ENCODE measurements around the gene CDC42SE1.
A peak's percentile ranks its signal among the peaks of the same experiment; 100 is the strongest.

CDC42SE1 gene

DNA sequence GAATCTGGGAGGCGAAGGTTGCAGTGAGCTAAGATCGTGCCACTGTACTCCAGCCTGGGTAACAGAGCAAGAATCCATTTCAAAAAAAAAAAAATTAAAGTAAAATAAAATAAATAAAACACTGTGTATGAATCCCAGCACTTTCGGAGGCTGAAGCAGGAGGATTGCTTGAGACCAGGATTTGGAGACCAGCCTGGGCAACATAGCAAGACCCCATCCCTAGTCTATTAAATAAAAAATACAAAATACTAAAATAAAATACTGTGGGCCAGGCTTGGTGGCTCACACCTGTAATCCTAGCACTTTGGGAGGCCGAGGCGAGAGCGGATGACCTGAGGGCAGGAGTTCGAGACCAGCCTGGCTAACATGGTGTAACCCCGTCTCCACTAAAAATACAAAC is 27.3 kb downstream of the CDC42SE1 start:
- TF ChIP-seq NFIC (IDR thresholded peaks at IDR 0.05) (no peak), RAD21 (IDR thresholded peaks at IDR 0.05; ENCODE audit: low read depth) (no peak), CREB1 (IDR thresholded peaks at IDR 0.05; ENCODE audit: low read depth) (no peak), YY1 (IDR thresholded peaks at IDR 0.05; ENCODE audit: low read depth) (no peak), EGR1 (IDR thresholded peaks at IDR 0.05) (no peak)
- TF ChIP-seq, protein P1, sequence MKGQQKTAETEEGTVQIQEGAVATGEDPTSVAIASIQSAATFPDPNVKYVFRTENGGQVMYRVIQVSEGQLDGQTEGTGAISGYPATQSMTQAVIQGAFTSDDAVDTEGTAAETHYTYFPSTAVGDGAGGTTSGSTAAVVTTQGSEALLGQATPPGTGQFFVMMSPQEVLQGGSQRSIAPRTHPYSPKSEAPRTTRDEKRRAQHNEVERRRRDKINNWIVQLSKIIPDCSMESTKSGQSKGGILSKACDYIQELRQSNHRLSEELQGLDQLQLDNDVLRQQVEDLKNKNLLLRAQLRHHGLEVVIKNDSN (IDR thresholded peaks at IDR 0.05) = no peak

DNA sequence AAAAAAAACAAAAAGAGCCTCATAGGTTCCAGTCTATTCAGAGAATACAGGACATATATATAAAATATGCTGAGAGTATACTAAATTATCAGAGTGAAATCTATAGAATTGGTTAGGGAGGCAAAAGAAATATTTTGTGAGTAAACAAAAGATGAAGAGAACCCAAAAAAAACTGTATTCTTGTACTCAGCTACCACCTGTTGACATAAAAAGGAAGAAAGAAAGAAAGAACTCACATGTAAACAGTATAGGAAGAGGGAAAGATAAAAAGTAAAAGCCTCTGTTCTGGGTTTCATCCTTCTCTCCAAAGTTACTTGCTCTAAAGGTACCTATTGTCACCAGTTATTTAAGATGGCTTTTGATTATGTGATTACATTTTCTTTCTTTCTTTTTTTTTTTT is 33.0 kb downstream of the CDC42SE1 start:
- TF ChIP-seq EP300 (IDR thresholded peaks at IDR 0.05; ENCODE audit: borderline replicate concordance) = no peak
- no peak for TF ChIP-seq ZBTB7A (IDR thresholded peaks at IDR 0.05; ENCODE audit: low read depth)
- no peak for TF ChIP-seq NFIC (IDR thresholded peaks at IDR 0.05)
- no peak for TF ChIP-seq TAF1 (IDR thresholded peaks at IDR 0.05; ENCODE audit: low read depth)
- TF ChIP-seq EGR1 (IDR thresholded peaks at IDR 0.05) = no peak
- no peak for TF ChIP-seq RAD21 (IDR thresholded peaks at IDR 0.05; ENCODE audit: low read depth)
- TF ChIP-seq FOXM1 (IDR thresholded peaks at IDR 0.05; ENCODE audit: borderline replicate concordance, low read depth) = no peak
- no peak for TF ChIP-seq TCF12 (IDR thresholded peaks at IDR 0.05; ENCODE audit: low read depth)
- no peak for TF ChIP-seq TEAD4 (IDR thresholded peaks at IDR 0.05)
- no peak for TF ChIP-seq YY1 (IDR thresholded peaks at IDR 0.05; ENCODE audit: low read depth)
- no peak for TF ChIP-seq CREB1 (IDR thresholded peaks at IDR 0.05; ENCODE audit: low read depth)
- TF ChIP-seq, protein P2, sequence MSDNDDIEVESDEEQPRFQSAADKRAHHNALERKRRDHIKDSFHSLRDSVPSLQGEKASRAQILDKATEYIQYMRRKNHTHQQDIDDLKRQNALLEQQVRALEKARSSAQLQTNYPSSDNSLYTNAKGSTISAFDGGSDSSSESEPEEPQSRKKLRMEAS (IDR thresholded peaks at IDR 0.05) = no peak
- TF ChIP-seq, protein P1 (IDR thresholded peaks at IDR 0.05) = no peak
- TF ChIP-seq CEBPB (IDR thresholded peaks at IDR 0.05) = no peak
- TF ChIP-seq, protein P3, sequence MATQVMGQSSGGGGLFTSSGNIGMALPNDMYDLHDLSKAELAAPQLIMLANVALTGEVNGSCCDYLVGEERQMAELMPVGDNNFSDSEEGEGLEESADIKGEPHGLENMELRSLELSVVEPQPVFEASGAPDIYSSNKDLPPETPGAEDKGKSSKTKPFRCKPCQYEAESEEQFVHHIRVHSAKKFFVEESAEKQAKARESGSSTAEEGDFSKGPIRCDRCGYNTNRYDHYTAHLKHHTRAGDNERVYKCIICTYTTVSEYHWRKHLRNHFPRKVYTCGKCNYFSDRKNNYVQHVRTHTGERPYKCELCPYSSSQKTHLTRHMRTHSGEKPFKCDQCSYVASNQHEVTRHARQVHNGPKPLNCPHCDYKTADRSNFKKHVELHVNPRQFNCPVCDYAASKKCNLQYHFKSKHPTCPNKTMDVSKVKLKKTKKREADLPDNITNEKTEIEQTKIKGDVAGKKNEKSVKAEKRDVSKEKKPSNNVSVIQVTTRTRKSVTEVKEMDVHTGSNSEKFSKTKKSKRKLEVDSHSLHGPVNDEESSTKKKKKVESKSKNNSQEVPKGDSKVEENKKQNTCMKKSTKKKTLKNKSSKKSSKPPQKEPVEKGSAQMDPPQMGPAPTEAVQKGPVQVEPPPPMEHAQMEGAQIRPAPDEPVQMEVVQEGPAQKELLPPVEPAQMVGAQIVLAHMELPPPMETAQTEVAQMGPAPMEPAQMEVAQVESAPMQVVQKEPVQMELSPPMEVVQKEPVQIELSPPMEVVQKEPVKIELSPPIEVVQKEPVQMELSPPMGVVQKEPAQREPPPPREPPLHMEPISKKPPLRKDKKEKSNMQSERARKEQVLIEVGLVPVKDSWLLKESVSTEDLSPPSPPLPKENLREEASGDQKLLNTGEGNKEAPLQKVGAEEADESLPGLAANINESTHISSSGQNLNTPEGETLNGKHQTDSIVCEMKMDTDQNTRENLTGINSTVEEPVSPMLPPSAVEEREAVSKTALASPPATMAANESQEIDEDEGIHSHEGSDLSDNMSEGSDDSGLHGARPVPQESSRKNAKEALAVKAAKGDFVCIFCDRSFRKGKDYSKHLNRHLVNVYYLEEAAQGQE (IDR thresholded peaks at IDR 0.05; ENCODE audit: low read depth) = no peak

DNA sequence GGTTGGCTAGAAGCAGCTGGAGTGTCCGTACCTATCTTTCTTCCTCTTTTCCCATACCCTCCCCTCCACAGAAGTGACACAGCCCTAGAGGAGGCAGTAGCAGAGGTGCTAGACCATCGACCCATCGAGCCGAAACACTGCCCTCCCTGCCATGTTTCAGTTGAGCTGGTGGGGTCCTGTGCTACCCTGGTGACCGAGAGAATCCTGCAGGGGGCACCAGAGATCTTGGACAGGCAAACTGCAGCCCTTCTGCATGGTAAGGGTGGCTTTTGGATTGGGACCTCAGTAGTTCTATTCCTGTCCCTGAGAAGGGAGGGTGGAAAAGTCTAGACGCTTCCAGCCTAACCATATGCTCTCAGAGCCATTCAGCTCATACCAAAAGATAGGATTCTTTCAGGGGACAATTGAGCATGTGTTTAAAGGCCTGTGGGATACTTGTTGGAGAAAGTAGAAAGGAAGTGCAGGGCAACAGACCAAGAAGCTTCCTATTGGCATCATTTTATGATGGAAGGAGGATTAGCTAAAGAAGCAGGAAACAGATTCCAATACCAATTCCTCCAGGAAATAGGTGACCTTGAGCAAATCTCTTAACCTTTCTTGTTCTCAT is 34.8 kb downstream of the CDC42SE1 start:
- TF ChIP-seq, protein P2 (IDR thresholded peaks at IDR 0.05) = no peak
- TF ChIP-seq CEBPB (IDR thresholded peaks at IDR 0.05) (no peak), RAD21 (IDR thresholded peaks at IDR 0.05; ENCODE audit: low read depth) (peak; percentile 85), YY1 (IDR thresholded peaks at IDR 0.05; ENCODE audit: low read depth) (0 out of 2 replicates have a peak, but pooled peaks have one; percentile 17), TAF1 (IDR thresholded peaks at IDR 0.05; ENCODE audit: low read depth) (no peak), CREB1 (IDR thresholded peaks at IDR 0.05; ENCODE audit: low read depth) (no peak), EP300 (IDR thresholded peaks at IDR 0.05; ENCODE audit: borderline replicate concordance) (no peak)
- TF ChIP-seq, protein P3 (IDR thresholded peaks at IDR 0.05; ENCODE audit: low read depth) = no peak

DNA sequence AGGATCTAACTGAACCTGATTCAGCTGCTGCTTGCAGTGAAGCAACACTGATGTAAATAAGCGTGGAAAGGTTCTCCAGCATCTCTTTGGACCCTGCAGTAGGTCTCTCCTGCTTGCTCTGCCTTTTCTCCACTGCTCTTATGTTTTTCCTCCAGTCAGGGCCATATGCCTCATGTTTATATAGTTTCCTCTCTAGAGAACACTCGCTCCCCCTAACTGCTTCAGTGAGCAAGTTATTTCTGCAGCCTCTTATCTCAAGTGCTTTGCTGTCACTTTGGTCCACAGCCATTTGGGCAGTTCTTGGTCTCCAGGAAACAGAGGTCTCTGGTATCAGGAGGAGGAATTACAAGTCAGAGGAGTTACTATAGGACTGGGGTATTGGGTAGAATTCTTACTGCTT is 45.9 kb downstream of the CDC42SE1 start:
- TF ChIP-seq TCF12 (IDR thresholded peaks at IDR 0.05; ENCODE audit: low read depth) (no peak), RAD21 (IDR thresholded peaks at IDR 0.05; ENCODE audit: low read depth) (no peak), EGR1 (IDR thresholded peaks at IDR 0.05) (no peak), CREB1 (IDR thresholded peaks at IDR 0.05; ENCODE audit: low read depth) (no peak), ZBTB7A (IDR thresholded peaks at IDR 0.05; ENCODE audit: low read depth) (no peak), FOXM1 (IDR thresholded peaks at IDR 0.05; ENCODE audit: borderline replicate concordance, low read depth) (no peak), CEBPB (IDR thresholded peaks at IDR 0.05) (no peak), TAF1 (IDR thresholded peaks at IDR 0.05; ENCODE audit: low read depth) (no peak), TEAD4 (IDR thresholded peaks at IDR 0.05) (no peak)
- TF ChIP-seq, protein P2 (IDR thresholded peaks at IDR 0.05) = no peak
- TF ChIP-seq, protein P1 (IDR thresholded peaks at IDR 0.05) = no peak
- TF ChIP-seq, protein P3 (IDR thresholded peaks at IDR 0.05; ENCODE audit: low read depth) = no peak
